HEK293T (cell line): ENCODE results near the gene KIAA1217.

Source experiments
- BHLHE40 ChIP-seq: fragments of 450-650 bp; IDR thresholded peaks from 2 replicates; pipeline ENCODE4 v1.6.1; 2016; ENCODE audit warnings: mild to moderate bottlenecking, moderate library complexity, borderline replicate concordance
- ELF4 ChIP-seq: fragments of 450-650 bp; IDR thresholded peaks from 2 replicates; pipeline ENCODE4 v1.6.1; 2017; ENCODE audit warnings: antibody characterized with exemption
- FOXK2 ChIP-seq: fragments of 450-650 bp; IDR thresholded peaks from 2 replicates; pipeline ENCODE4 v1.6.1; 2016; ENCODE audit warnings: mild to moderate bottlenecking
- NFRKB ChIP-seq: fragments of 450-650 bp; IDR thresholded peaks from 2 replicates; pipeline ENCODE4 v1.6.1; 2016; ENCODE audit warnings: mild to moderate bottlenecking, moderate library complexity
- ZNF384 ChIP-seq: fragments of 450-650 bp; IDR thresholded peaks from 2 replicates; pipeline ENCODE4 v1.6.1; 2016

GRCh38 chr10:24390746-24391145 lies 181.8 kb downstream of the KIAA1217 start:
- no peak for TF ChIP-seq BHLHE40
- no peak for TF ChIP-seq ZNF384
- TF ChIP-seq ELF4, result no peak
- no peak for TF ChIP-seq NFRKB
- TF ChIP-seq FOXK2, result no peak
